Pulmonary artery endothelial cell (primary cell): ENCODE data around the gene NOS1. TPM values are rescaled to one million over a fixed set of nuclear protein-coding genes. Genes with fewer than 3 reads are reported as not detected.
A peak's percentile ranks its signal among the peaks of the same experiment; 100 is the strongest.
"Not testable (repeated sequence)": the region's sequence is repeated elsewhere in the genome, so short reads cannot be mapped to it uniquely, and the experiment has no call there.

ENCODE experiments used
- DNase-seq: peaks from one replicate; pipeline ENCODE4 v3.0.0-alpha.2; 2011; ENCODE audit warnings: low read depth, low spot score
- total RNA-seq: library from RNA; depleted of rRNA; stranded (reverse); fragments of >200 nt; gene quantifications from 2 replicates; pipeline ENCODE4 v1.2.3, GENCODE V29; 2014

The NOS1 gene
- total RNA-seq, 1 donor from 2014 or later, result 0.07 TPM

- no peak for DNase-seq
Measured at GRCh38 chr12:117273091-117273490, 88.3 kb downstream of the NOS1 start.

DNA sequence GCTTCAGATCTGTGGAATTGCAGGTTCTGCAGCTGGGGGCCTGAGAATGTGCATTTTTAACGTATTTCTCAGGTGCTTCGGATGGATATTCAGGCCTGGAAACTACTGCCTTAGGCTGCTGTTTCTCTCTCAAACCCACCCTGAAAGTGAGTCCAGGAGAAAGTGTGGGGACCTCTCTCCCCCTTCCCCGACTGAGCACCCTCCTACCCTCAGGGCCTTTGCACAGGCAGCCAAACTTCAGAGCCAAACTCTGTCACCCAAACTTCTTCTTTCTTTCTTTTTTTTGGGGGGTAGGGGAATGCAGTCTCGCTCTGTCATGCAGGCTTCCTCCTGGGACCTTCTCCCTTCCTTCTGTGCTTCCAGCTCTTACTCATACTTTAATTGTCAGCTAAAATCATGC is 88.7 kb downstream of the NOS1 start:
- no peak for DNase-seq

DNA sequence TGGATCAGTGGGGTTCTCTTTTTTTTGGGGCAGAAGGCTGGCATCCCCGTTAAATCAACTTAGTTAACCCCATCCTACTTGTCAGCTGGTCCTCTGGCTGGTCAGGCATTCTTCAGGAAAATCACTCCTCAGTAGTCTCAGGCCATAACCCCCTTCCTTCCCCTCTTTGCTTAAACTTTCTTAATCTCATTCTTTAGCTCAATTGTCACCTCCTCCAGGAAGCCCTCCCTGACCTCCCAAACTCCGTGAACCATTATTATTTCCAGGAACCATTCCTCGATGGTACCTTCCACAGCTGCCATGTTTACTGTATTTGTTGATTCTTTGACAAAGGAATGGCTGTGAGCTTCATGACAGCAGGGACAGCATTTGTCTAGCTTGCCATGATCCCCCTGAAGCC is 98.7 kb downstream of the NOS1 start:
- no peak for DNase-seq

- no peak for DNase-seq
Measured at GRCh38 chr12:117261247-117261646, 100.2 kb downstream of the NOS1 start.

GRCh38 chr12:117255386-117255785 is 106.0 kb downstream of the NOS1 start:
- no peak for DNase-seq

GRCh38 chr12:117243488-117243887 is 117.9 kb downstream of the NOS1 start:
- DNase-seq, result no peak

GRCh38 chr12:117241697-117242096 is 119.7 kb downstream of the NOS1 start:
- DNase-seq, result no peak

DNA sequence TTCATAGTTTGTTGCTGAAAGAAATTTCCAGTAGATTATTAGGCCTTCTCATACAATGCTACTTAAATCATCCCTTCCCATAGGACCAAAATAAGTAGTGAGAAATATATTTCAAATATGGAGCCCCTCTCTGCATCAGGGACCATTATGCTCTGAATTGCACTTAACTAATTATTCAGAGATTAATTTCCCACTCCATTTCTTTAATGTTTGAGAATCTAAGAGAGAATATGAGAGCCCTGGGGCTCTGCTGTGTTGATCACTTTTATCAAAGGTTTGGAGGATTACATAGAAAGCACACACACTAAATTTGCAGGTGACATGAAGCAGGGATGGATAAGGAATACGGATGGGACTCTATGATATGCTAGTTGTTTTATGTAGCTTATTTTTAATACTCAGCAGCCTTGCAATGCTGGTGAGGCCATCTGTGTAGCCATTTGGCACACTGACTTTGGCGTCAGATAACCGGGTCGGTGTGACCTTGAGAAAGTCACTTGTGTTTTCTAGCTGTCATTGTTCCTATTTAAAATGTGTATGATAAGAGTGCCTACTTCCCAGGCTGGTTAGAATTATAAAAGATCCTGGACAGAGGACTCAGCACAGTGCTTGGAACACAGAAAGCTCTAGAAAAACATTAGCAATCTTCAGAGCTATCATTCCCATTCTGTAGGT is 121.2 kb downstream of the NOS1 start:
- DNase-seq, result no peak

DNA sequence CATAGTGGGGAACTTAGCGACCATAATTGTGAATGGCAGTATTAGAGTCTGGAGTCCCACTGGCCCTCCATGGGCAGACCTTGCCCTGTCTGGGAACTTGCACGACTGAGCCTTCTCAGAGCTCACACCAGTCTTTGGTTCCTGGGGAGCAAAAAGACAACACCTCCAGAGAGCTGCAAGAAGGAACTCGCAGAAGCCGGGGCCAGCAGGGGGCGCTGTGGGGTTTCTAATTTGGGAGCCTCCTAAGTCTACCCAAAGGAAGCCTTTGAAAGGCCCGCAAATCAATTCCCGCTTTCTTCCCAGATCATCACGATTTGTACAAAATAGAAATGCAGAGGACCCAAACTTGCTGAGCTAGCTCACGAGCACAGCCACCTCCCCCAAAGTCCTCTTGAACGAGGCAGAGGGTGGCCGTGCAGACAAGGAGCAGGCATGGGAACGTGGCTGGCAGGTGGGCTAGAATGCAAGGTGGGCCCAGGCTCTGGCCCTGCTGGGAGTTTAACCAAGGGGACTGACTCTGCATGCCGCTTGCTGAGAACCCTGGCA is 124.9 kb downstream of the NOS1 start:
- DNase-seq, result no peak

DNA sequence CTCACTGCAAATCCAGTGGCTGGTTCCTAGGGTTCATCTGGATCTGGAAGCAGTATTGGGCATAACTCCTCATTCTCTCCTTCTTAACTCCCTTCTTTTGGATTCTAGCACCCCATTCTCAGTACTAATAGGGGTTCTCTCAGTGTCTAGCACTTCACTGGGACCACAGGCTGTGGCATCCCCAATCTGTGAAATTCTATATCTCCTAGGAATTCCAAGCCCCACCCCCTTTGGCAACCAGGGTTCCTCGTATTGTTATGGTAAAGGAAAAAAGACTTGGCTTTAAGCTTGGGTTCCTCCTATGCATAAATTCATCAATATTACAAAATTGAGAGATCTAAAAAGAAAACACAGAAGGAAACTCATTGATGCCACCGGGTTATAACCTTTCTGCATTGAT is 126.2 kb downstream of the NOS1 start:
- no peak for DNase-seq

DNA sequence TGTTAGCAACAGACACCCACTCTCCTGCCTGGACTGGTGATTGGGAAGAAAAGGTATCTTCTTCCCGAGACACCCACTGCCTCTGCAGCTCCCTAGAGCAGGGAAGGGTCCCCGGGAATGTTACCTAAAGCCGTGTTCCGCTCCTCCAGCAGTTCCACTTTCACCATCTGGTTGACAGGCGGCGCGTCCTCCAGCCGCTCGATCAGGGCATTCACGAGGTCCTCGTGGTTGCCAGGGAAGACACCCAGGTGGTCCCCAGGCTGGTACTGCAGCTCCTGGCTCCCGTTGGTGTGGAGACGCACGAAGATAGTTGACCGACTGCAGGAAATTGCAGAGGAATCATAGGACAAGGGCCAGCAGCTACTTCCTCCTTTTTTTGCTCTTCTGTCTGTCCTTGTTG is 127.0 kb downstream of the NOS1 start:
- no peak for DNase-seq

DNA sequence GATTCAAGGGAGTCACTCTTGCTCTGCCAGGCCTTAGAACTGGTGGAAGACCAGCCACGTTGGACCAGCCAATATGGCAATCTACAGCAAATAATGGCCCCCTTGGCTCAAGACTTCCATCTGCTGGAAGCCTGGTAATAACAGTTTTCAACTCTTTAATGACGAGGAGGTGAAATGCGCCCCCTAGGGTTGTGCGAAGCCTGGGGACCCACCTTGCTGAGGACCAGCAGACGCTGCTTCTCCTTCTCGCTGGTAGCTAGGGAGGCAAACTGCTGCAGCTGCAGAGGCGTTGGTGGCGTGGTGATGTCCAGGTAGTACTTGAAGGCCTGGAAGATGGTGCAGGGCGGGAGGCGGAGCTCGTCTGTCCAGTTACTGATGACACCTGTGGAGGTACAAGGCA is 129.7 kb downstream of the NOS1 start:
- no peak for DNase-seq

DNA sequence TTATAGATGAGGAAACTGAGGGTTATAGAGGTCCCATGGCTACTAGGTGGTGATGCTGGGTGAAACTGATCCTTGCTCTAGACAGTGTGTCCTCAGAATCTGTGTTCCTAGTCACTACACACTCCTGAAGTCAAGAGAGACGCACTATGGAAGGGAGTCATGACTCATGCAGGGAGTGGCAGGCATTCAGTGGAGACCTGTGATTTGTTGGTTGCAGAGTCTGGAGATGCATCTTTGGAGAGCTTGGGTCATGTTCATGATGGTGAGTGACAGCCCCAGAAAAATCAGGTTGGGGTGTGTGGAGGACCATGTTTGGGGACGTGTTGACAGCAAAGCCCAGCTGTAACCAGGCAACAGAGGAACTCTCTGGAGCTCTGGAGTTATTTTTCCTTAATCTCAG is 133.2 kb downstream of the NOS1 start:
- DNase-seq, result no peak

- DNase-seq, result no peak
Measured at GRCh38 chr12:117227000-117227653, 134.3 kb downstream of the NOS1 start.

- DNase-seq, result no peak
Measured at GRCh38 chr12:117226505-117226904, 134.9 kb downstream of the NOS1 start.

DNA sequence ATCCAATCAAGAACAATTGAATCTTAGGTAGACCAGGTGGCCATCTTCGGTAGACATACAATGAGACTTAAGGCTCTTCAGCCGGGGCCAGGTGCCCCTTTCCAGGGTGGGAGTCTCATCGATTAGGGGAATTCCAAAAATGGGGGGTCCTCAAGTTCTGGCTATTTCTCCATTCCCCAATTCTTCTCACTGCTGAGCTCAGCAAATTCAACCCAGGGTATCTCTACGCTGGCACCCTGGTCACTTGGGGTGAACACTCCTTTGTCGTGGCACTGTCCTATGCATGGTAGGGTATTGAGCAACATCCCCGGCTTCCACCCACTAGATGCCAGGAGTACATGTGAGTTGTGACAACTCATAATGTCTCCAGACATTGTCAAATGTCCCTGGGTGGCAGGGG is 136.2 kb downstream of the NOS1 start:
- DNase-seq, result no peak

GRCh38 chr12:117220947-117221346 is 140.5 kb downstream of the NOS1 start:
- DNase-seq, result not testable (repeated sequence)

DNA sequence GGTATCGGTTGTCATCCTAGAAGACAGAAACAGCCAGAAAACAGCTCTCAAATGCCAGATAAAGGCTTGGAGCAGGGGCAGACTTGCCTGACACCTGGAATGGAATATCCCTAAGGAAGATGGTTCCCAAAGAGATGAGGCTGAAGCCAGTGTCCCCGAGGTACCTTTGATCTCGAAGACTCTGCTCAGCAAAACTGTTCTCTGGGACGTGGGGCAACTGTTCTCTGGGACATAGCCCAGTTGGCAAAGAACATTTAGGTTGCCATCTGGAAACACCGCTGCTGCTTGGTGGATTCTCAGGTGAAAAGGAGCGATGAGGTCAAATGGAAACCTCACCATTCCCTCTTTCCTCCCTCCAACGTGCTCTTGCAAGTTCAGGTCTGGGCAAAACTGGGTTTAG is 143.3 kb downstream of the NOS1 start:
- DNase-seq, result no peak

- no peak for DNase-seq
Measured at GRCh38 chr12:117216686-117217085, 144.7 kb downstream of the NOS1 start.

GRCh38 chr12:117214797-117215196 is 146.6 kb downstream of the NOS1 start:
- no peak for DNase-seq

DNA sequence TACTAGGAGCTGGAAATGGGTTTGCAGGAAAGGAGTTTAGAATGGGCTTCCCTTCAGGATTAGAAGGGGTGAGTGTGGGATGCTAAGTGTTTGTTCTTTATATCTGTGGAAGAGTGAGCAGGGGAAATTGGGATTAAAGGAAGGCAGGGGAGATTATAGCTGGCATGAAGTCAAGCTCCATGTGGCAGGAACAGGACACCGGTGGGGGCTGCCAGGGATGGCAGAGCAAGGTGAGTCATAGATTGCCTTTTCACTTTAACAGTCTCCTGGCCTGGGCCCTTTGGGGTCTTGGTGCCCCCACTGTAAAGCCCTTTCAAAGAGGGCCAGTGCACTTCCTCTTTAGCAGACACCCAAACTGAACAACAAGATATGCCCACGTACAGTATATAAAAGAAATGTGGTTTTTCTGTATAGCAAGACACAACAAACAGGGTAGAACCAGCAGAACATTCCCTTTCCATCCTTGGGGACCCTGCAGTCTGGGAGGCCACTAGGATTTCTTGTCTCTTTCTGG is 148.1 kb downstream of the NOS1 start:
- DNase-seq, result no peak

GRCh38 chr12:117212563-117213190 is 148.7 kb downstream of the NOS1 start:
- DNase-seq, result peak; percentile 30
